GM21447 (cell line): ENCODE measurements around the gene ZDHHC13.

Source experiments
- ATAC-seq: cut with Tn5 transposase; IDR thresholded peaks from one replicate; pipeline ENCODE4 v1.9.1; 2021; ENCODE audit not compliant: unreplicated experiment

Gene ZDHHC13

DNA sequence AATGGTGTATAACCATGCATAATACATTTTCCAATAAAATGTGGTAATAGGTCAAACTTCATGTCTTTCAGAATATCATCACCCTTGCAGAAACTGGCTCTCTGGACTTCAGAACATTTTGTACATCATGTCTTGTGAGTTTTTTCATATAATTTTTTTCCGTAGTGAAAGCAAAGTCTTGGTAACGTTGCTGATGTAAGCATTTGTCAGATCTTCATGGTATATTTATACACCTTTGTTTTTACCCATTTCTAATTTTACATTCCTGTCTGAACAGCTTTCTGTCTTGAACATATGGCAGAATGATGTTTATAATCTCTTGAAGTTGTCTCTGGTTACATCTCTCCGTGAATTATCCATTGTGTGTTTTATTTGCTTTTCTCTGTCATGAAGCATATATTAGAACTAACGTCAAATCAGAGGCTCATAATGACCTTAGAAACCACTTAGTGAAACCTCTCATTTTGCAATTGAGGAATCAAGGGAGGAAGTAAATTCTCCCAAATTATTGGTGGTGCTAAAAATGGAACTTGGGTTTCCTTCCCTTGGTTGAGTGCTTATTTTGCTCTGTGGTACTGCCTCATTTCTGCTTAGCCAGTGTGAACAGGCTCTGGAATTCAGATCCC, 47.4 kb downstream of the ZDHHC13 start:
- no peak for ATAC-seq

GRCh38 chr11:19164881-19165280, 47.9 kb downstream of the ZDHHC13 start:
- no peak for ATAC-seq

GRCh38 chr11:19168090-19168489, 51.1 kb downstream of the ZDHHC13 start:
- ATAC-seq, result no peak

DNA sequence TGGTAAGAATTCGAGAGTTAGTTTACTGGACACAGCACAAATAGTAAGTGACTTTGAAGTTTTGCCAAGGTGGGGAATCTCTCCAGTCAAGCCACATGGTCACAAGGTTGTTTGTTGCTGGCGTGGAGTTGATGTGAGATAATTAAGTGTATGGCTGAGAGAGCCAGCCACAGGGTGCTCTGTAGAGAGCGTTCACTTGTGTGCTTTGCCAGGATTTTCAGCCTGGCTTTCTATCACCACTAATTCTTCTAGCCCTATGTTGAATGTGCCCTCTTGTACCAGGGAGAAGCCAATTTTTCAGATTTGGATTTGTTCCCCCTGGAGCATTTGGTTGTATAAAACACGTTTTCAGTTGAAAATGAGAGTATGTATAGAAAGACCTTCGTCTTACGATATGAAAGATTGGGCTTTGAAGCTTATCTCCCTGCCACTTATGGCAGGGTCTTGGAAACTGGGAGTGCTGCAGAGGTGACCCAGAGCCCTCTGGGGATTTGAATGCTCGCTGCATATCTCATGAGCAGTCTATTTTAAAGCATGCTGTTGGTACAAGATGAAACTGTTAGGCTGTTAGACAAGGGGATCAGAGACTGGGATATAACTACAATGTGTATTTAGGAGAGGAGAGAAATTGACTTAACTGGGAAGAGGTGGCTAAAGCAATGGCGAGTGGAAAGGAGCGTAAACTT, 56.2 kb downstream of the ZDHHC13 start:
- ATAC-seq, result no peak

GRCh38 chr11:19173964-19174638, 57.1 kb downstream of the ZDHHC13 start:
- no peak for ATAC-seq

GRCh38 chr11:19176629-19177186, 59.7 kb downstream of the ZDHHC13 start:
- no peak for ATAC-seq

GRCh38 chr11:19181531-19182261, 64.7 kb downstream of the ZDHHC13 start:
- no peak for ATAC-seq

GRCh38 chr11:19183646-19184045, 66.7 kb downstream of the ZDHHC13 start:
- no peak for ATAC-seq

DNA sequence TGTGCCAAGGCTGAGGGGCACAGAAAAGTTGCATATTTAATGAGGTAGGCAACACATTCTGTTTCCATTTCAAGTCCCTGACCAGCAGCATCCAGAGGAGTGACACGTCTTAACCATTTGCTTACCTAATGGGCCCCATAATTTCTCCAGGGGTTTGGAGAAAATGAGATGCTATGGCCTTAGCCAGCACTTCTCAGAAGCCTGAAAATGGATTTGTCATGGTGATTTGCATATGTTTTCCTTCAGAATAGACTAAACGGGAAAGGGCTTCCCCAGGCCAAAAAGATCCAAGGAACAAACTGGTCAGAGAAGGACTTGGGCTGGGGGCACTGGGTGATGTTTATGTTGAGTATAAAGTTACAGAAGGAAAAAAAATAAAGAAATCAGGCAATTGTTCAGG, 68.1 kb downstream of the ZDHHC13 start:
- no peak for ATAC-seq

GRCh38 chr11:19185516-19186052, 68.6 kb downstream of the ZDHHC13 start:
- no peak for ATAC-seq

DNA sequence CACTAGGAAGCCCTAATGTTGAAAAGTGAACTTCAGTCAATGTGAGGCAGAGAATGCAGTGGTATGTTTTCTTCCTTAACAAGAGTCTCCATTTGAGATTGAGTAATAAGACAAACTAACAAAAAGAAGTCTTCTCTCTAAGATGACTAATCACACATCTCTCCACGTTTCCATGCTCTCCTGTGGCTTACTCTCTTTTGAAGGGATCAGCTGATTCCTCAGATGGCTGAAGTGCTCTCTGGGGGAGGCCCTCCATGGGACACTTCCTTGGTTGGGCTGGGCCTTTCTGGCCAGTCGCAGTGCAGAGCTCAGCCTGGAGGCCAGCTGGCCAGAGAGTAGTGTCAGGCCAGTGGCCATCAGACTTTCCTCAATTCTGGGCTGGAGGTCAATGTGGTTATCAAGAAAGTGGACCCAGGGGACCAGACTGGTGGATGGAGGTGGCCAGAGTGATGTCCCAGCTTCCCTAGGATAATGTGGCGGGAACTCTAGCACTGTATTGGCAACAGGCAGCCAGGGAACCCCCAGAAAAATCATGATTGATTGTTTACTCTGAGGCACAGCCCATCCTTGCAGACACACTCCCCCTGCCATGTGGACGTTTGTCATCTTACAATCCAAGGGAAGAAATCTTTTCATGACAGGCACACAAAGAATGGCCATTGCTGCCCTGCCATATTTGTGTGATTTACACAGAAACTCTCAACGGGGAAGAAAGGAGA, 70.3 kb downstream of the ZDHHC13 start:
- no peak for ATAC-seq

DNA sequence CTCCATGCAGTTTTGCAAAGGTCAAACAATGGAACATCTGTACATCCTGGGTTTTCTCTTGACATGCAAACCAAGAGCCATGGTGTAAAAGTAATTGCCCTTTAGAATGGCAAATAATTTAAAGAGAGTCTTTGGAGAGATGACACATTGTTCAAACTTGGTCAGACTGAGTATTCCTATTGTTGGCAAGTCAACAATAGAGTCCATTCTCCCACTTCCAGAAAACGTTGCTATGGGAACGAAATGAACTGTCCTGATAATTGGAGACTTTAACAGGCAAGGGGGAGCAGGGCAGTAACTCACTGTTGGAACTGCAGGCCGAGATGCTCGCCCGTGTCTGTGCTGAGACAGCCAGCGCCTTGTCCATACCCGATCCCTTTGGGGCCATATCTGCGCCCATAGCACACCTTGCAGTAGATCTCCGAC, 70.9 kb downstream of the ZDHHC13 start:
- no peak for ATAC-seq

- ATAC-seq, result no peak
These were observed 74.7 kb downstream of the ZDHHC13 start for GRCh38 chr11:19191530-19192169.

- no peak for ATAC-seq
These were observed 76.9 kb downstream of the ZDHHC13 start for GRCh38 chr11:19193916-19194315.

DNA sequence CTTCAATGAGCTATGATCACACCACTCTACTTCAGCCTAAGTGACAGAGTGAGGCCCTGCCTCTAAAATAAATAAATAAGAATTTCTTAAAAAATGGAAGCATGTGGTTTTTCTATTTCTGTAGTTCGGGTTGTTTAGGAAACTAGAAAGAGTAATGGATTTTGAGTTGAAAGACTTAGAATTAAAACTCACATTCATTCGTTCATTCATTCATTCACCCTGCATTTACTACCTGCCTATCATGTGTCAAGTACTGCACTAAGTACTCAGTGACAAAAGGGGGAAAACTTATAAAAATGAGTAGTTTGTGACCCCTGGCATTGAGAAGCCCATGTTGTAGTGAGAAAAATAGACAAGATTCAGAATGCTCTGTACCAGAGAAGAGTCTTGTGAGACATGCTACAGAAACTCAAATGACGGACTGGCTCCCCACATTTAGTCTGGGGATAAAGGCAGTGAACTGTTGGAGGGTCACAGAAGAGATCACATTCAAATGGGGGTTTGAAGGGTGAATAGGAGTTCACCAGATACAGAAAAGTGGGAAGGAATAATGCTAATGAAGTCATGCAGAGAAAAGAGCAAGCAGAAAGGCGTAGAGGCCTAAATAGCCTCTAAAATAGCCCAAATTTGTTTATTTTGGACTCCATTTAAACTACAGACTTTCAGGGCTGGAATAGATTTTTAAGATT, 77.8 kb downstream of the ZDHHC13 start:
- no peak for ATAC-seq

- ATAC-seq, result no peak
These were observed 79.5 kb downstream of the ZDHHC13 start for GRCh38 chr11:19196432-19196831.

DNA sequence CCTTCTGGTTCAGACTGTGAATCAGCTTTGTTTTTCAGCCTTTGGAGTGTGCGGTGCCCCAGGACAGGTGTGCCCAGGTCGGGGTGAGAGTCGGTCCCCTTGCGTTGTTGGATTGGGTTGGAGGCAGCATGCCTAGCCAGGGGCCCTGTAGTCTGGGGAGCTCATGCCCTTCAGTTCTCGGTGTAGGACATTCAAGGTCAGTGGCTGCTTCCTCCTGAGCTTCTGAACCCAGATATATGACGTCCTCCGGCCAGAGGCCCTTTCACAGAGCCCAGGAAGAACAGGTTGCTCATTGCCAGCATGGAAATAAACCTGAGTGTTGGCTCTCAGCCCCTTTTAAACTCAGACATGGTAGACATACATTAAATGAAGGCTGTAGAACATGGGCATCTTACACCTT, 82.1 kb downstream of the ZDHHC13 start:
- ATAC-seq, result no peak

- no peak for ATAC-seq
These were observed 82.8 kb downstream of the ZDHHC13 start for GRCh38 chr11:19199771-19200170.
